GM23338 (cell line): ENCODE measurements around the gene TXLNB. TPM values are rescaled to one million over a fixed set of nuclear protein-coding genes. Genes with fewer than 3 reads are reported as not detected.

Source experiments
- ATAC-seq: fragments of 200-7000 bp; cut with Tn5 transposase; 3 replicates; pipeline ENCODE4 v1.9.1; 2020
- DNase-seq: peaks from one replicate; pipeline ENCODE4 v3.0.0-alpha.2; 2015; ENCODE audit warnings: low spot score
- H2AFZ ChIP-seq: fragments of 200-600 bp; sonication (generic); 2 replicates; pipeline ENCODE4 v1.8.0; 2016; ENCODE audit warnings: antibody characterized with exemption, mild to moderate bottlenecking, moderate library complexity
- H3F3A ChIP-seq: fragments of 200-600 bp; sonication (generic); replicated peaks from 2 replicates; pipeline ENCODE4 v1.8.0; 2017; ENCODE audit warnings: antibody characterized with exemption, mixed run types, low read depth
- H3K27ac ChIP-seq: fragments of 200-600 bp; sonication (generic); 2 replicates; pipeline ENCODE4 v1.6.1; 2016; ENCODE audit warnings: low read depth
- H3K27me3 ChIP-seq: fragments of 200-600 bp; sonication (generic); 2 replicates; pipeline ENCODE4 v1.8.0; 2016; ENCODE audit warnings: mild to moderate bottlenecking, mixed run types, moderate library complexity; ENCODE audit not compliant: insufficient read depth
- H3K36me3 ChIP-seq: fragments of 200-600 bp; sonication (generic); 2 replicates; pipeline ENCODE4 v1.8.0; 2016; ENCODE audit warnings: mild to moderate bottlenecking; ENCODE audit not compliant: insufficient read depth
- H3K4me1 ChIP-seq: fragments of 200-600 bp; sonication (generic); 2 replicates; pipeline ENCODE4 v1.8.0; 2016; ENCODE audit warnings: mild to moderate bottlenecking, moderate library complexity; ENCODE audit not compliant: insufficient read depth
- H3K4me2 ChIP-seq: fragments of 200-600 bp; sonication (generic); 2 replicates; pipeline ENCODE4 v1.7.1; 2017; ENCODE audit warnings: mixed run types
- H3K4me3 ChIP-seq: fragments of 200-600 bp; sonication (generic); 2 replicates; pipeline ENCODE4 v1.6.1; 2016; ENCODE audit warnings: mixed run types
- H3K79me2 ChIP-seq: fragments of 200-600 bp; sonication (generic); replicated peaks from 2 replicates; pipeline ENCODE4 v1.8.0; 2017; ENCODE audit warnings: mild to moderate bottlenecking; ENCODE audit not compliant: insufficient read depth
- H3K9me2 ChIP-seq: fragments of 200-600 bp; sonication (generic); 2 replicates; pipeline ENCODE4 v1.8.0; 2017; ENCODE audit not compliant: insufficient read depth
- H4K20me1 ChIP-seq: fragments of 200-600 bp; sonication (generic); replicated peaks from 2 replicates; pipeline ENCODE4 v1.8.0; 2017; ENCODE audit warnings: mild to moderate bottlenecking; ENCODE audit not compliant: insufficient read depth
- H3K27ac Mint-ChIP-seq: 2 replicates; pipeline ENCODE4 v1.8.0; 2020; ENCODE audit warnings: inconsistent platforms, mild to moderate bottlenecking, moderate library complexity, mixed read lengths
- H3K27me3 Mint-ChIP-seq: 3 replicates; pipeline ENCODE4 v1.8.0; 2022; ENCODE audit warnings: low read depth, mild to moderate bottlenecking, moderate library complexity, mixed read lengths, inconsistent platforms; ENCODE audit not compliant: insufficient read depth, poor library complexity
- H3K36me3 Mint-ChIP-seq: 3 replicates; pipeline ENCODE4 v1.8.0; 2021; ENCODE audit warnings: low read depth, mild to moderate bottlenecking, inconsistent platforms, moderate library complexity, mixed read lengths
- H3K4me1 Mint-ChIP-seq: 3 replicates; pipeline ENCODE4 v1.8.0; 2020; ENCODE audit warnings: mild to moderate bottlenecking, inconsistent platforms, mixed read lengths
- H3K4me3 Mint-ChIP-seq: 3 replicates; pipeline ENCODE4 v1.8.0; 2021; ENCODE audit warnings: moderate library complexity, mild to moderate bottlenecking, inconsistent platforms, mixed read lengths
- H3K9me3 Mint-ChIP-seq: 3 replicates; pipeline ENCODE4 v1.8.0; 2020; ENCODE audit warnings: moderate library complexity, mild to moderate bottlenecking, inconsistent platforms, mixed read lengths
- CREB1 ChIP-seq: fragments of 250-450 bp; sonication (Bioruptor Pico); IDR thresholded peaks from 2 replicates; pipeline ENCODE4 v1.5.0; 2020; ENCODE audit warnings: low read depth, mild to moderate bottlenecking, moderate library complexity
- EZH2 ChIP-seq: fragments of 200-600 bp; sonication (generic); IDR thresholded peaks from one replicate; pipeline ENCODE4 v1.8.0; 2017; ENCODE audit warnings: antibody characterized with exemption, mild to moderate bottlenecking, low read depth; ENCODE audit not compliant: unreplicated experiment
- EZH2phosphoT487 ChIP-seq: fragments of 200-600 bp; sonication (generic); IDR thresholded peaks from one replicate; pipeline ENCODE4 v1.8.1; 2018; ENCODE audit warnings: antibody characterized with exemption; ENCODE audit not compliant: unreplicated experiment
- JUNB ChIP-seq: IDR thresholded peaks from one replicate; pipeline ENCODE4 v1.6.1; 2016; ENCODE audit warnings: antibody characterized with exemption; ENCODE audit not compliant: unreplicated experiment
- NANOG ChIP-seq: IDR thresholded peaks from 2 replicates; pipeline ENCODE4 v1.6.1; 2016; ENCODE audit warnings: antibody characterized with exemption, borderline replicate concordance
- STAT1 ChIP-seq: IDR thresholded peaks from one replicate; pipeline ENCODE4 v1.6.1; 2016; ENCODE audit warnings: antibody characterized with exemption; ENCODE audit not compliant: unreplicated experiment
- polyA plus RNA-seq: library from polyadenylated mRNA; unstranded; fragments of >200 nt; fragmentation: Nextera tagmentation; extraction: Ambion mirVana; gene quantifications from 2 replicates; pipeline ENCODE4 v1.2.1, GENCODE V29; 2016
- total RNA-seq: library from RNA; depleted of rRNA; stranded (reverse); fragments of >200 nt; shearing (Covaris generic); gene quantifications from 2 replicates; pipeline ENCODE4 v1.2.3, GENCODE V29; 2014
- TF ChIP-seq, protein P1 (sequence below): IDR thresholded peaks from 2 replicates; pipeline ENCODE4 v1.6.1; 2016; ENCODE audit warnings: antibody characterized with exemption
- TF ChIP-seq, protein P2 (sequence below): fragments of 250-450 bp; sonication (Bioruptor Pico); IDR thresholded peaks from 2 replicates; pipeline ENCODE4 v1.5.0; 2020; ENCODE audit warnings: mild to moderate bottlenecking, moderate library complexity
- TF ChIP-seq, protein P3 (sequence below), 2 experiments: fragments of 200-600 bp in 1 of 2; sonication (generic) in 1 of 2; conservative IDR thresholded peaks; 2 replicates each; pipeline versions ENCODE4 v1.5.1 to v1.6.1; 2016 to 2017; ENCODE audit warnings: antibody characterized with exemption in 2 of 2, low read depth in 2 of 2, mild to moderate bottlenecking in 2 of 2, moderate library complexity in 1 of 2

Gene TXLNB
- total and polyA plus RNA-seq, 2 experiments from 2014 or later, result 0.11 to 0.28 TPM

DNA sequence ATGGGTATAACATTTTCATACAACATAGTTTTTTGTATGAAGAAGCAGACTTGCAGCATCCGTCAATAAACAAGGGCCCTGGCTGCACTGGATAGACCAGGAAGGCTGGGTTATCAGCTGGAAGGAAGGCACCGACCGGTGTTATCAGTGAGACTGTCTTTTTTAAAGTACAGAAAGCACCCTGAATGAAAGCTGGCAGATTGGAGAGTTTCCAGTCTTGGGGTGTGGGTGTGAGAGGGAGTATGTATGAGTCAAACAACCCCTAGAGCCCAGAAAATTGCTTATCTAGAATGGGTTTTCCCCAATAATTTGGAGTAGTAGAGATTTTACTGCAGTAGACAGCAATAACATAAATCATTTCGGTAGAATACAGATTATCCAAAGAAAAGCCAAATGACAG, 42.4 kb downstream of the TXLNB start:
- Histone ChIP-seq H3K9me2 (no peaks in the 10 kb centered on the region), H3K4me3 (no peak overlapping the region), H3K4me2 (no peak overlapping the region), H3K4me1 (no peaks in the 10 kb centered on the region), H4K20me1 (no peaks in the 10 kb centered on the region), H3F3A (no peaks in the 10 kb centered on the region), H3K36me3 (no peaks in the 10 kb centered on the region), H3K27me3 (no peaks in the 10 kb centered on the region), H3K79me2 (no peaks in the 10 kb centered on the region), H3K27ac (no peak overlapping the region), H2AFZ (no peak overlapping the region)
- Mint-ChIP-seq H3K27ac (no peak overlapping the region), H3K4me1 (no peaks in the 10 kb centered on the region; the same call in 2 of the 3 replicates), H3K9me3 (no peaks in the 10 kb centered on the region), H3K27me3 (no peaks in the 10 kb centered on the region), H3K36me3 (no peaks in the 10 kb centered on the region), H3K4me3 (no peak overlapping the region)
- TF ChIP-seq, protein P1, sequence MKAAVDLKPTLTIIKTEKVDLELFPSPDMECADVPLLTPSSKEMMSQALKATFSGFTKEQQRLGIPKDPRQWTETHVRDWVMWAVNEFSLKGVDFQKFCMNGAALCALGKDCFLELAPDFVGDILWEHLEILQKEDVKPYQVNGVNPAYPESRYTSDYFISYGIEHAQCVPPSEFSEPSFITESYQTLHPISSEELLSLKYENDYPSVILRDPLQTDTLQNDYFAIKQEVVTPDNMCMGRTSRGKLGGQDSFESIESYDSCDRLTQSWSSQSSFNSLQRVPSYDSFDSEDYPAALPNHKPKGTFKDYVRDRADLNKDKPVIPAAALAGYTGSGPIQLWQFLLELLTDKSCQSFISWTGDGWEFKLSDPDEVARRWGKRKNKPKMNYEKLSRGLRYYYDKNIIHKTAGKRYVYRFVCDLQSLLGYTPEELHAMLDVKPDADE, result no peak
- TF ChIP-seq JUNB, result no peak
- no peak for ATAC-seq
- no peak for DNase-seq

DNA sequence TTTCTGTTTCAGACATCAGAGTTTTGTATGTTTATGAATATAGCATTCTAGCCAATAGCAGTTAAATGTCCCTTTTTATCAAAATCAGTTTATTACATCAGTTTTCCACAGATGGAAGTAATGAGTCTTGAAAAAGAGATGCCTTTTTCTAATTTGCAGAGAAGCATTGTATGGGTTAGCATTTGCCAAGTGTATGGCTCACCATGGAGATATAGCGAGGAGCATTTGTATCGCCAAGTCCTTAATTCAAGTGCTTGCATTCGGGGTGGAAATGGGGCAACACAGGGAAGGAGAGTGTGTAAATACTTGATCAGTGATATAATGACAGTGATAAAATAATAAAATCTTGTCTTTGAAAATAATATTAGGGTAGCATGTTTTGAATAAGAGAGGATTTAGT, 42.9 kb downstream of the TXLNB start:
- no peak overlapping the region for H3K4me3 Mint-ChIP-seq
- Histone ChIP-seq H2AFZ (no peak overlapping the region), H3F3A (no peaks in the 10 kb centered on the region), H3K4me3 (no peak overlapping the region), H3K79me2 (no peaks in the 10 kb centered on the region), H3K4me2 (no peak overlapping the region), H4K20me1 (no peaks in the 10 kb centered on the region), H3K36me3 (no peaks in the 10 kb centered on the region), H3K27me3 (no peaks in the 10 kb centered on the region), H3K4me1 (no peaks in the 10 kb centered on the region), H3K9me2 (no peaks in the 10 kb centered on the region), H3K27ac (no peak overlapping the region)
- TF ChIP-seq EZH2 (no peak), JUNB (no peak), NANOG (no peak), EZH2phosphoT487 (no peak), STAT1 (no peak), CREB1 (CRISPR knock-in tag) (no peak)
- TF ChIP-seq, protein P1, result no peak
- TF ChIP-seq, protein P2, sequence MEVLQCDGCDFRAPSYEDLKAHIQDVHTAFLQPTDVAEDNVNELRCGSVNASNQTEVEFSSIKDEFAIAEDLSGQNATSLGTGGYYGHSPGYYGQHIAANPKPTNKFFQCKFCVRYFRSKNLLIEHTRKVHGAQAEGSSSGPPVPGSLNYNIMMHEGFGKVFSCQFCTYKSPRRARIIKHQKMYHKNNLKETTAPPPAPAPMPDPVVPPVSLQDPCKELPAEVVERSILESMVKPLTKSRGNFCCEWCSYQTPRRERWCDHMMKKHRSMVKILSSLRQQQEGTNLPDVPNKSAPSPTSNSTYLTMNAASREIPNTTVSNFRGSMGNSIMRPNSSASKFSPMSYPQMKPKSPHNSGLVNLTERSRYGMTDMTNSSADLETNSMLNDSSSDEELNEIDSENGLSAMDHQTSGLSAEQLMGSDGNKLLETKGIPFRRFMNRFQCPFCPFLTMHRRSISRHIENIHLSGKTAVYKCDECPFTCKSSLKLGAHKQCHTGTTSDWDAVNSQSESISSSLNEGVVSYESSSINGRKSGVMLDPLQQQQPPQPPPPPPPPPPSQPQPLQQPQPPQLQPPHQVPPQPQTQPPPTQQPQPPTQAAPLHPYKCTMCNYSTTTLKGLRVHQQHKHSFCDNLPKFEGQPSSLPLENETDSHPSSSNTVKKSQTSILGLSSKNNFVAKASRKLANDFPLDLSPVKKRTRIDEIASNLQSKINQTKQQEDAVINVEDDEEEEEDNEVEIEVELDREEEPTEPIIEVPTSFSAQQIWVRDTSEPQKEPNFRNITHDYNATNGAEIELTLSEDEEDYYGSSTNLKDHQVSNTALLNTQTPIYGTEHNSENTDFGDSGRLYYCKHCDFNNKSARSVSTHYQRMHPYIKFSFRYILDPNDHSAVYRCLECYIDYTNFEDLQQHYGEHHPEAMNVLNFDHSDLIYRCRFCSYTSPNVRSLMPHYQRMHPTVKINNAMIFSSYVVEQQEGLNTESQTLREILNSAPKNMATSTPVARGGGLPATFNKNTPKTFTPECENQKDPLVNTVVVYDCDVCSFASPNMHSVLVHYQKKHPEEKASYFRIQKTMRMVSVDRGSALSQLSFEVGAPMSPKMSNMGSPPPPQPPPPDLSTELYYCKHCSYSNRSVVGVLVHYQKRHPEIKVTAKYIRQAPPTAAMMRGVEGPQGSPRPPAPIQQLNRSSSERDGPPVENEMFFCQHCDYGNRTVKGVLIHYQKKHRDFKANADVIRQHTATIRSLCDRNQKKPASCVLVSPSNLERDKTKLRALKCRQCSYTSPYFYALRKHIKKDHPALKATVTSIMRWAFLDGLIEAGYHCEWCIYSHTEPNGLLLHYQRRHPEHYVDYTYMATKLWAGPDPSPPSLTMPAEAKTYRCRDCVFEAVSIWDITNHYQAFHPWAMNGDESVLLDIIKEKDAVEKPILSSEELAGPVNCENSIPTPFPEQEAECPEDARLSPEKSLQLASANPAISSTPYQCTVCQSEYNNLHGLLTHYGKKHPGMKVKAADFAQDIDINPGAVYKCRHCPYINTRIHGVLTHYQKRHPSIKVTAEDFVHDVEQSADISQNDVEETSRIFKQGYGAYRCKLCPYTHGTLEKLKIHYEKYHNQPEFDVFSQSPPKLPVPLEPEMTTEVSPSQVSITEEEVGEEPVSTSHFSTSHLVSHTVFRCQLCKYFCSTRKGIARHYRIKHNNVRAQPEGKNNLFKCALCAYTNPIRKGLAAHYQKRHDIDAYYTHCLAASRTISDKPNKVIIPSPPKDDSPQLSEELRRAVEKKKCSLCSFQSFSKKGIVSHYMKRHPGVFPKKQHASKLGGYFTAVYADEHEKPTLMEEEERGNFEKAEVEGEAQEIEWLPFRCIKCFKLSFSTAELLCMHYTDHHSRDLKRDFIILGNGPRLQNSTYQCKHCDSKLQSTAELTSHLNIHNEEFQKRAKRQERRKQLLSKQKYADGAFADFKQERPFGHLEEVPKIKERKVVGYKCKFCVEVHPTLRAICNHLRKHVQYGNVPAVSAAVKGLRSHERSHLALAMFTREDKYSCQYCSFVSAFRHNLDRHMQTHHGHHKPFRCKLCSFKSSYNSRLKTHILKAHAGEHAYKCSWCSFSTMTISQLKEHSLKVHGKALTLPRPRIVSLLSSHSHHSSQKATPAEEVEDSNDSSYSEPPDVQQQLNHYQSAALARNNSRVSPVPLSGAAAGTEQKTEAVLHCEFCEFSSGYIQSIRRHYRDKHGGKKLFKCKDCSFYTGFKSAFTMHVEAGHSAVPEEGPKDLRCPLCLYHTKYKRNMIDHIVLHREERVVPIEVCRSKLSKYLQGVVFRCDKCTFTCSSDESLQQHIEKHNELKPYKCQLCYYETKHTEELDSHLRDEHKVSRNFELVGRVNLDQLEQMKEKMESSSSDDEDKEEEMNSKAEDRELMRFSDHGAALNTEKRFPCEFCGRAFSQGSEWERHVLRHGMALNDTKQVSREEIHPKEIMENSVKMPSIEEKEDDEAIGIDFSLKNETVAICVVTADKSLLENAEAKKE (CRISPR knock-in tag), result no peak
- TF ChIP-seq, protein P3, sequence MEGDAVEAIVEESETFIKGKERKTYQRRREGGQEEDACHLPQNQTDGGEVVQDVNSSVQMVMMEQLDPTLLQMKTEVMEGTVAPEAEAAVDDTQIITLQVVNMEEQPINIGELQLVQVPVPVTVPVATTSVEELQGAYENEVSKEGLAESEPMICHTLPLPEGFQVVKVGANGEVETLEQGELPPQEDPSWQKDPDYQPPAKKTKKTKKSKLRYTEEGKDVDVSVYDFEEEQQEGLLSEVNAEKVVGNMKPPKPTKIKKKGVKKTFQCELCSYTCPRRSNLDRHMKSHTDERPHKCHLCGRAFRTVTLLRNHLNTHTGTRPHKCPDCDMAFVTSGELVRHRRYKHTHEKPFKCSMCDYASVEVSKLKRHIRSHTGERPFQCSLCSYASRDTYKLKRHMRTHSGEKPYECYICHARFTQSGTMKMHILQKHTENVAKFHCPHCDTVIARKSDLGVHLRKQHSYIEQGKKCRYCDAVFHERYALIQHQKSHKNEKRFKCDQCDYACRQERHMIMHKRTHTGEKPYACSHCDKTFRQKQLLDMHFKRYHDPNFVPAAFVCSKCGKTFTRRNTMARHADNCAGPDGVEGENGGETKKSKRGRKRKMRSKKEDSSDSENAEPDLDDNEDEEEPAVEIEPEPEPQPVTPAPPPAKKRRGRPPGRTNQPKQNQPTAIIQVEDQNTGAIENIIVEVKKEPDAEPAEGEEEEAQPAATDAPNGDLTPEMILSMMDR (conservative IDR thresholded peaks at IDR 0.05; ENCODE audit: low read depth in 2 of 2), result no peak
- H3K27me3 Mint-ChIP-seq, result no peaks in the 10 kb centered on the region
- no peak for DNase-seq
- H3K4me1 Mint-ChIP-seq, result no peaks in the 10 kb centered on the region; the same call in 2 of the 3 replicates
- H3K27ac Mint-ChIP-seq, result no peak overlapping the region
- no peaks in the 10 kb centered on the region for H3K36me3 Mint-ChIP-seq
- no peak for ATAC-seq
- no peaks in the 10 kb centered on the region for H3K9me3 Mint-ChIP-seq
